ENCODE measurements around the gene PDAP1. TPM values are rescaled to one million over a fixed set of nuclear protein-coding genes. Genes with fewer than 3 reads are reported as not detected.
"Not testable (repeated sequence)": the region's sequence is repeated elsewhere in the genome, so short reads cannot be mapped to it uniquely, and the experiment has no call there.

PDAP1 gene
- total and polyA plus RNA-seq, 5 donors from 2014 or later: 17.2 to 52.8 (median 20.7) TPM

DNA sequence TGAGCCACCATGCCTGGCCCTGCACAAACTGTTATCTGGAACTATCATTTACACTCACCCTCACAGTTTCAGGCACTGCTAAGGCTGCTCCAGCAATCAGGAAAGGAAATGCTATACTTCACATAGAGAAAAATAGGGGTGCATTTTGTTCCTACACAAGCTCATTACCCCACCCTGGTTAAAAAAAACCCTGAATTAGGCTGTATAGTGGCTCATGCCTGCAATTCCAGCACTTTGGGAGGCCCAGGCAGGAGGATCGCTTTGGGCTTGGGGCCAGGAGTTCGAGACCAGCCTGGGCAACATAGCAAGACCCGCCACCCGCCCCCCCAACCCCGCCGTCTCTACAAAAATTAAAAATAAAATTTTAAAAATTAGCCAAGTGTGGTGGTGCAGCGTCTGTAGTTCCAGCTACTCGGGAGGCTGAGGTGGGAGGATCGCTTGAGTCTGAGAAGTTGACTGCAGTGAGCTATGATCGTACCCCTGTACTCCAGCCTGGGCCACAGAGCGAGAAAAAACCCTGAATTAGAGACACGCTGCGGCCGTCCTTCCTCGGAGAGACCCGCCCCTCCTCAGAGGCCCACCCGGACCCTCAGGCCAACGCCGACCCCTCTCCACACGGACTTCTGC lies 29.7 kb upstream of the PDAP1 start:
- Histone ChIP-seq H3K4me1 (ENCODE audit: control insufficient read depth, insufficient read depth, low read length, poor library complexity, severe bottlenecking) (peaks cover 20% of the 10 kb centered on the region), H3K27me3 (ENCODE audit: control insufficient read depth, insufficient read depth, low read length) (no peaks in the 10 kb centered on the region), H3K9me3 (ENCODE audit: control insufficient read depth in 2 of 2, low read length in 2 of 2) (no peaks in the 10 kb centered on the region), H3K4me3 (ENCODE audit: low read depth, low read length) (peak overlapping the region; percentile 37), H3K27ac (ENCODE audit: insufficient read depth, low read length, poor library complexity, severe bottlenecking) (peak overlapping the region; percentile 75), H3K36me3 (ENCODE audit: control insufficient read depth, insufficient read depth, low read length) (peaks cover 10% of the 10 kb centered on the region)
- DNase-seq: peak in 1 of 3 donors; percentile 14
- H3K9me3 Mint-ChIP-seq: no peaks in the 10 kb centered on the region
- H3K36me3 Mint-ChIP-seq: peaks cover 8% of the 10 kb centered on the region
- H3K27me3 Mint-ChIP-seq: no peaks in the 10 kb centered on the region
- H3K4me1 Mint-ChIP-seq: peaks cover 4 to 43% (median 20%) of the 10 kb centered on the region in 4 donors
- peak overlapping the region; percentile 76 to 92 (median 87) for H3K27ac Mint-ChIP-seq
- ATAC-seq (ENCODE audit: low read depth in 2 of 2): no peak
- H3K4me3 Mint-ChIP-seq: peak overlapping the region; percentile 93 to 99 (median 96)

DNA sequence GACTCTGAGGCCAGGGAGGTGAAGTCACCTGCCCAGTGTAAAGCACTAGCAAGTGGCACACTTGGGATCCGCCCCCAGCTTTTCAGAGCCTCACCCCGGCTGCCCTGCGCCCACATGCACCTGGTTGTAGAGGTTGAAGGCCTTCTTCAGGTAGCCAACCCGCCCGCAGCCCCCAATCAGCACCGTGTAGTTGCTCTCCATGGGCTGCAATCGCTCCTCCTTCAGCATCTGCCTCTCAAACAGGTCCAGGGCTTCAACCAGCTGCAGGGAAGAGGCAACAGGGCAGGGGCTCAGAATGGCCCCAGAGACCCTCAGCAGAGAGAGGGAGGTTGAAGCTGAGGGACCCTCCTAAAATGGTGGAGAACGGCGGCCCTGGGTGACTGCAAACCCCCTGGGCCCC lies 24.8 kb upstream of the PDAP1 start:
- no peak for ATAC-seq (ENCODE audit: low read depth in 2 of 2)
- no peak overlapping the region for H3K27ac Mint-ChIP-seq
- peaks cover 0 to 19% (median 0%) of the 10 kb centered on the region in 4 donors for H3K4me1 Mint-ChIP-seq
- Histone ChIP-seq H3K9me3 (ENCODE audit: control insufficient read depth in 2 of 2, low read length in 2 of 2) (no peaks in the 10 kb centered on the region), H3K27me3 (ENCODE audit: control insufficient read depth, insufficient read depth, low read length) (no peaks in the 10 kb centered on the region), H3K4me1 (ENCODE audit: control insufficient read depth, insufficient read depth, low read length, poor library complexity, severe bottlenecking) (peaks cover 5% of the 10 kb centered on the region), H3K27ac (ENCODE audit: insufficient read depth, low read length, poor library complexity, severe bottlenecking) (no peak overlapping the region), H3K4me3 (ENCODE audit: low read depth, low read length) (no peak overlapping the region), H3K36me3 (ENCODE audit: control insufficient read depth, insufficient read depth, low read length) (peaks cover 13% of the 10 kb centered on the region)
- H3K27me3 Mint-ChIP-seq: no peaks in the 10 kb centered on the region
- DNase-seq: no peak
- no peaks in the 10 kb centered on the region for H3K9me3 Mint-ChIP-seq
- H3K4me3 Mint-ChIP-seq: no peak overlapping the region
- H3K36me3 Mint-ChIP-seq: peaks cover 9% of the 10 kb centered on the region

DNA sequence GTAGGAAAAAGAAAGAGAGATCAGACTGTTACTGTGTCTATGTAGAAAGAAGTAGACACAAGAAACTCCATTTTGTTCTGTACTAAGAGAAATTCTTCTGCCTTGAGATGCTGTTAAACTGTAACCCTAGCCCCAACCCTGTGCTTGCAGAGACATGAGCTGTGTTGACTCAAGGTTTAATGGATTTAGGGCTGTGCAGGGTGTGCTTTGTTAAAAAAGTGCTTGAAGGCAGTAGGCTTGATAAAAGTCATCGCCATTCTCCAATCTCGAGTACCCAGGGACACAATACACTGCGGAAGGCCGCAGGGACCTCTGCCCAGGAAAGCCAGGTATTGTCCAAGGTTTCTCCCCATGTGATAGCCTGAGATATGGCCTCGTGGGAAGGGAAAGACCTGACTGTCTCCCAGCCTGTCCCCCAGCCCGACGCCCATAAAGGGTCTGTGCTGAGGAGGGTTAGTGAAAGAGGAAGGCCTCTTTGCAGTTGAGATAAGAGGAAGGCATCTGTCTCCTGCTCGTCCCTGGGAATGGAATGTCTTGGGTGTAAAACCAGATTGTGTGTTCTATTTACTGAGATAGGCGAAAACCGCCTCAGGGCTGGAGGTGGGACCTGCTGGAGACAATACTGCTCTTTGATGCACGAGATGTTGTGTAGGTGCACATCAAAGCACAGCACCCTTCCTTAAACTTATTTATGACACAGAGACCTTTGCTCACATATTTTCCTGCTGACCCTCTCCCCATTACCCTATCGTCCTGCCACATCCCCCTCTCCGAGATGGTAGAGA lies 23.6 kb upstream of the PDAP1 start:
- not testable (repeated sequence) for ATAC-seq (ENCODE audit: low read depth in 2 of 2); H3K27me3 ChIP-seq (ENCODE audit: control insufficient read depth, insufficient read depth, low read length); DNase-seq; H3K27ac ChIP-seq (ENCODE audit: insufficient read depth, low read length, poor library complexity, severe bottlenecking); H3K4me3 Mint-ChIP-seq; H3K4me1 ChIP-seq (ENCODE audit: control insufficient read depth, insufficient read depth, low read length, poor library complexity, severe bottlenecking); H3K36me3 Mint-ChIP-seq; H3K4me3 ChIP-seq (ENCODE audit: low read depth, low read length); H3K9me3 Mint-ChIP-seq; H3K27me3 Mint-ChIP-seq; H3K9me3 ChIP-seq (ENCODE audit: control insufficient read depth in 2 of 2, low read length in 2 of 2)
- Mint-ChIP-seq H3K27ac (peak overlapping the region in 2 of 3 donors; percentile 20 to 38), H3K4me1 (peaks cover 0 to 10% (median 0%) of the 10 kb centered on the region in 4 donors)
- H3K36me3 ChIP-seq (ENCODE audit: control insufficient read depth, insufficient read depth, low read length): peaks cover 13% of the 10 kb centered on the region

DNA sequence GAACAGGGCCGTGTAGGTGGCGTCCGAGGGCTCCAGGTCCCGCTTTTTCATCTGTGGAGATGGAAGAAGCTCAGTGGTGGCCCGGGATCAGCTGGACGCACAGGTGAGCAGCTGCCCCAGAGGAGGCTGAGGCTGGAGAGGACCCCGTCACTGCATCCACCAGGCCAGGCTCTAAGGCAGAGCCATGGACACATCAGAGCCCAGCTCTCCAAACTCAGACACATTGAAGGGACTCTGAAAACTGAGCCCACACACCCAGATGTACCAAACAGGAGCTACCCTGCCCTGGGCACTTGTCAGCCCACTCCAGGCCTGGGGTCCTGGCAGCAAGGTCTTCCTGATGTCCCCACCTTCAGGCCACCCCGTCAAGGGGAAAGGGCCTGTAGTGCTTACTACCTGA lies 21.4 kb upstream of the PDAP1 start:
- Histone ChIP-seq H3K27me3 (ENCODE audit: control insufficient read depth, insufficient read depth, low read length) (no peaks in the 10 kb centered on the region), H3K9me3 (ENCODE audit: control insufficient read depth in 2 of 2, low read length in 2 of 2) (no peaks in the 10 kb centered on the region), H3K27ac (ENCODE audit: insufficient read depth, low read length, poor library complexity, severe bottlenecking) (no peak overlapping the region), H3K4me1 (ENCODE audit: control insufficient read depth, insufficient read depth, low read length, poor library complexity, severe bottlenecking) (no peaks in the 10 kb centered on the region), H3K4me3 (ENCODE audit: low read depth, low read length) (no peak overlapping the region), H3K36me3 (ENCODE audit: control insufficient read depth, insufficient read depth, low read length) (peaks cover 19% of the 10 kb centered on the region)
- peaks cover 6% of the 10 kb centered on the region for H3K36me3 Mint-ChIP-seq
- H3K27me3 Mint-ChIP-seq: no peaks in the 10 kb centered on the region
- no peak for DNase-seq
- no peak overlapping the region for H3K27ac Mint-ChIP-seq
- no peak for ATAC-seq (ENCODE audit: low read depth in 2 of 2)
- H3K9me3 Mint-ChIP-seq: no peaks in the 10 kb centered on the region
- no peak overlapping the region for H3K4me3 Mint-ChIP-seq
- H3K4me1 Mint-ChIP-seq: peaks cover 0 to 6% (median 0%) of the 10 kb centered on the region in 4 donors

DNA sequence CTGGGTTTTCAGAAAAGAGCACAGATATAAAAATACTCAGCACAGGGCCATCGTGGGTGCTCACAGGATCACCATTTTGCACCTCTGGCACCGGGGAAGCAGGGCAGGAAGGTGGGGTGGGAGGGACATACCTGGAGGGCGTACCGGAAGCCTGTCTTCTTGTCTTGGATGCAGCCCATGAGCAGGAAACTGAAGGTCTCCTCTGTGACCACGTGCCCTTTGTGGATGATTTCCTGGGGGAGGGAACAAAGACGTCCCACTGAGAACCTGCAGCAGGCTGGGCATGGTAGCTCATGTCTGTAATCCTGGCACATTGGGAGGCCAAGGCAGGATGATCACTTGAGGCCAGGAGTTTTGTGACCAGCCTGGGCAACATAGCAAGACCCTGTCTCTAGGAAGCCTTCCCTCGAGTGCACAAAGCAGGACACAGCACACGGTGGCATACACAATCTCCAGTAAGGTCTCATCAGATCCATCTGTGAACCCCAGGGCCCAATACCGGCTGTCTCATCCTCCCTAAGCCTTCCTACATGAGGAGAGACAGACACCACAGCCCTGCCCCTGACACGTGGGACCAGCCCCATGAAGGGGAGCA lies 20.7 kb upstream of the PDAP1 start:
- Histone ChIP-seq H3K36me3 (ENCODE audit: control insufficient read depth, insufficient read depth, low read length) (peaks cover 19% of the 10 kb centered on the region), H3K4me3 (ENCODE audit: low read depth, low read length) (no peak overlapping the region), H3K9me3 (ENCODE audit: control insufficient read depth in 2 of 2, low read length in 2 of 2) (no peaks in the 10 kb centered on the region), H3K27me3 (ENCODE audit: control insufficient read depth, insufficient read depth, low read length) (no peaks in the 10 kb centered on the region), H3K27ac (ENCODE audit: insufficient read depth, low read length, poor library complexity, severe bottlenecking) (no peak overlapping the region), H3K4me1 (ENCODE audit: control insufficient read depth, insufficient read depth, low read length, poor library complexity, severe bottlenecking) (no peaks in the 10 kb centered on the region)
- H3K27me3 Mint-ChIP-seq: no peaks in the 10 kb centered on the region
- no peaks in the 10 kb centered on the region for H3K9me3 Mint-ChIP-seq
- H3K4me1 Mint-ChIP-seq: peaks cover 0 to 6% (median 0%) of the 10 kb centered on the region in 4 donors
- H3K4me3 Mint-ChIP-seq: no peak overlapping the region
- peak in 1 of 3 donors; percentile 53 for DNase-seq
- H3K27ac Mint-ChIP-seq: no peak overlapping the region
- peak in 1 of 2 donors; percentile 63 for ATAC-seq (ENCODE audit: low read depth in 2 of 2)
- H3K36me3 Mint-ChIP-seq: peaks cover 6% of the 10 kb centered on the region

DNA sequence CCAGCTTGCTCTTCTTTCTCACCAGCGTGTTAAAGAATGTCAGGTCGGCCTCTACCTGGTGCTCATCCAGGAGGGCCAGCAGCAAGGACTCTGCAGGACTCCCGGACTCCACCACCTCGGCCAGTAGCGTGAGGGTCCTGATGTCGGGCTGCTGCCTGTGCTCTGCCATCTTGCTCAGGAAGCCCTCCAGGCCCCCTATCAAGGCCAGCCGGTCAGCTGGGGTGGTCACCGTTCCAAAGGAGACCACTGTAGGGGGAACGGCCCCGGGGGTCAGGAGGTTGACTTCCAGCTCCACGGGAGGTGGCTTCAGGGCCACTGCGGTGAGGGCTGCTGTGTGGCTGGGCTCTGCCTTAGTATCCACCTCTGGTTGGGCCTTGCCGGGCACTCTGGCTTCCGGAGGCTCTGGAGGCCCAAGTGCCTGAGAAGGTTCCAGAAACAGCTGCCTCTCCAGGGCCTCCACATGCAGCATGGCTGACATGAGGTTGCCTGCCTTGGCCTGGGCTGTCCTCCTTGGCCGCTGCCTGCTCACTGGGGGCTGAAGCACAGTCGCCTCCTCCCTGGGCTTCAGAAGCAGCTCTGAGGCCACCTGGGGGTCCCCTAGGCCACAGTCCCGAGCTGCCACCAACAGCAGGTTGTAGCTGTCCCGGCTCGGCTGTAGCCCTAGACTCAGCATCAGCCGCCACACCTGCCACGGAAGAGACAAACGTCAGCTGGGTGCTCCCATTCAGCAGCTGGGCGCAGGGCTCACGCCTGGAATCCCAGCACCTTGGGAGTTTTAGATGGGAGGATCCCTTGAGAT lies 16.7 kb upstream of the PDAP1 start:
- peaks cover 0 to 6% (median under 1%) of the 10 kb centered on the region in 4 donors for H3K4me1 Mint-ChIP-seq
- Histone ChIP-seq H3K4me3 (ENCODE audit: low read depth, low read length) (no peak overlapping the region), H3K36me3 (ENCODE audit: control insufficient read depth, insufficient read depth, low read length) (peaks cover 28% of the 10 kb centered on the region), H3K4me1 (ENCODE audit: control insufficient read depth, insufficient read depth, low read length, poor library complexity, severe bottlenecking) (no peaks in the 10 kb centered on the region), H3K27ac (ENCODE audit: insufficient read depth, low read length, poor library complexity, severe bottlenecking) (no peak overlapping the region), H3K9me3 (ENCODE audit: control insufficient read depth in 2 of 2, low read length in 2 of 2) (no peaks in the 10 kb centered on the region), H3K27me3 (ENCODE audit: control insufficient read depth, insufficient read depth, low read length) (no peaks in the 10 kb centered on the region)
- no peak overlapping the region for H3K4me3 Mint-ChIP-seq
- ATAC-seq (ENCODE audit: low read depth in 2 of 2) (no peak), DNase-seq (no peak)
- no peaks in the 10 kb centered on the region for H3K9me3 Mint-ChIP-seq
- no peak overlapping the region for H3K27ac Mint-ChIP-seq
- H3K27me3 Mint-ChIP-seq: no peaks in the 10 kb centered on the region
- peaks cover 5% of the 10 kb centered on the region for H3K36me3 Mint-ChIP-seq

DNA sequence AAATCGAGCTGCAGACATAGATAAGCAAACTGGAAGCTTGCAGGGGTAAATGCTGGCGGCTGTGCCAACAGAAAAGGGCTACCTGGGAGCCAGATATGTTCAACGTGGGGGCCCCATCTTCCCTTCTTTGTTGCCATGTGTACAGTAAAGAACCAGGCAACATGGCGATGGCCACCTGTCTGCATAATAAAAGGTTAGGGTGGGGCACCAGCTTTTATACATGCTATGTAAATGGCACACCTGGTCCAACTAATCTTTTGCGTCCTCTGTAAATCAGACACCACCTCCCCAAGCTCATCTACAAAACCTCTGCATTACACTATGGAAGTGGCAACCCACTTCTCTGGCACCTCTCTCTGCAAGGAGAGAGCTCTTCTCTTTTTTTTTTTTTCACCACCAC lies 14.2 kb upstream of the PDAP1 start:
- no peak overlapping the region for H3K4me3 ChIP-seq (ENCODE audit: low read depth, low read length)
- H3K27ac Mint-ChIP-seq: no peak overlapping the region
- H3K4me1 ChIP-seq (ENCODE audit: control insufficient read depth, insufficient read depth, low read length, poor library complexity, severe bottlenecking): no peaks in the 10 kb centered on the region
- no peaks in the 10 kb centered on the region for H3K27me3 Mint-ChIP-seq
- H3K9me3 ChIP-seq (ENCODE audit: control insufficient read depth in 2 of 2, low read length in 2 of 2): no peaks in the 10 kb centered on the region
- peaks cover 0 to 2% (median 0%) of the 10 kb centered on the region in 4 donors for H3K4me1 Mint-ChIP-seq
- ATAC-seq (ENCODE audit: low read depth in 2 of 2) (no peak), DNase-seq (no peak)
- no peaks in the 10 kb centered on the region for H3K9me3 Mint-ChIP-seq
- H3K27me3 ChIP-seq (ENCODE audit: control insufficient read depth, insufficient read depth, low read length): no peaks in the 10 kb centered on the region
- H3K36me3 Mint-ChIP-seq: peaks cover 11% of the 10 kb centered on the region
- H3K27ac ChIP-seq (ENCODE audit: insufficient read depth, low read length, poor library complexity, severe bottlenecking): no peak overlapping the region
- H3K4me3 Mint-ChIP-seq: no peak overlapping the region
- peaks cover 52% of the 10 kb centered on the region for H3K36me3 ChIP-seq (ENCODE audit: control insufficient read depth, insufficient read depth, low read length)
